H9 (cell line): ENCODE measurements around the gene TLE6. TPM values are rescaled to one million over a fixed set of nuclear protein-coding genes. Genes with fewer than 3 reads are reported as not detected.
A peak's percentile ranks its signal among the peaks of the same experiment; 100 is the strongest.

Experiments
- DNase-seq: peaks from one replicate; pipeline ENCODE4 v3.0.0-alpha.2; 2017
- H2AFZ ChIP-seq: one replicate; pipeline ENCODE4 v1.6.1; 2013; ENCODE audit warnings: mild to moderate bottlenecking, low read length, control low read depth, moderate library complexity
- H2AK5ac ChIP-seq: 2 replicates; pipeline ENCODE4 v1.6.1; 2013; ENCODE audit warnings: low read length, control low read depth, mixed read lengths; ENCODE audit not compliant: insufficient read length
- H2BK120ac ChIP-seq: one replicate; pipeline ENCODE4 v1.6.1; 2013; ENCODE audit warnings: low read depth, mild to moderate bottlenecking, low read length, control low read depth, inconsistent platforms; ENCODE audit not compliant: poor library complexity, severe bottlenecking
- H2BK12ac ChIP-seq: 2 replicates; pipeline ENCODE4 v1.6.1; 2013; ENCODE audit warnings: low read length, control low read depth, mixed read lengths, low read depth; ENCODE audit not compliant: insufficient read length
- H2BK15ac ChIP-seq: 2 replicates; pipeline ENCODE4 v1.6.1; 2013; ENCODE audit warnings: low read depth, low read length, control low read depth
- H2BK20ac ChIP-seq: one replicate; pipeline ENCODE4 v1.6.1; 2013; ENCODE audit warnings: low read depth, mild to moderate bottlenecking, low read length, control low read depth, inconsistent platforms; ENCODE audit not compliant: poor library complexity, severe bottlenecking
- H2BK5ac ChIP-seq: 2 replicates; pipeline ENCODE4 v1.6.1; 2013; ENCODE audit warnings: low read length, control low read depth, mixed read lengths; ENCODE audit not compliant: insufficient read length
- H3K14ac ChIP-seq: 2 replicates; pipeline ENCODE4 v1.6.1; 2013; ENCODE audit warnings: low read length, control low read depth; ENCODE audit not compliant: insufficient read depth
- H3K18ac ChIP-seq: 2 replicates; pipeline ENCODE4 v1.6.1; 2013; ENCODE audit warnings: low read depth, mild to moderate bottlenecking, mixed read lengths, low read length, control low read depth; ENCODE audit not compliant: insufficient read length
- H3K23ac ChIP-seq: 2 replicates; pipeline ENCODE4 v1.6.1; 2013; ENCODE audit warnings: low read length, control low read depth, mixed read lengths, low read depth; ENCODE audit not compliant: insufficient read length
- H3K23me2 ChIP-seq: 2 replicates; pipeline ENCODE4 v1.6.1; 2013; ENCODE audit warnings: low read depth, mild to moderate bottlenecking, mixed read lengths, low read length, control low read depth; ENCODE audit not compliant: insufficient read length, poor library complexity, severe bottlenecking
- H3K27ac ChIP-seq: 2 replicates; pipeline ENCODE4 v1.5.1; 2013; ENCODE audit warnings: low read length, control low read depth, mixed read lengths, low read depth; ENCODE audit not compliant: insufficient read length
- H3K27me3 ChIP-seq: 2 replicates; pipeline ENCODE4 v1.6.1; 2013; ENCODE audit warnings: low read length, control low read depth, inconsistent platforms; ENCODE audit not compliant: insufficient read depth
- H3K4ac ChIP-seq: 2 replicates; pipeline ENCODE4 v1.6.1; 2013; ENCODE audit warnings: low read depth, mild to moderate bottlenecking, control low read depth, inconsistent platforms, low read length, moderate library complexity
- H3K4me1 ChIP-seq: 2 replicates; pipeline ENCODE4 v1.6.1; 2013; ENCODE audit warnings: low read length, control low read depth, inconsistent platforms; ENCODE audit not compliant: insufficient read depth
- H3K4me2 ChIP-seq: 2 replicates; pipeline ENCODE4 v1.6.1; 2013; ENCODE audit warnings: low read length, control low read depth, mixed read lengths; ENCODE audit not compliant: insufficient read length, insufficient read depth
- H3K56ac ChIP-seq: 2 replicates; pipeline ENCODE4 v1.6.1; 2013; ENCODE audit warnings: low read depth, mild to moderate bottlenecking, mixed read lengths, low read length, control low read depth; ENCODE audit not compliant: insufficient read length
- H3K79me1 ChIP-seq: 2 replicates; pipeline ENCODE4 v1.6.1; 2013; ENCODE audit warnings: low read depth, mild to moderate bottlenecking, moderate library complexity, low read length, control low read depth, inconsistent platforms; ENCODE audit not compliant: insufficient read depth, poor library complexity, severe bottlenecking
- H3K79me2 ChIP-seq: 2 replicates; pipeline ENCODE4 v1.6.1; 2013; ENCODE audit warnings: low read length, control low read depth, inconsistent platforms; ENCODE audit not compliant: insufficient read depth
- H3K9ac ChIP-seq: 2 replicates; pipeline ENCODE4 v1.6.1; 2013; ENCODE audit warnings: low read length, control low read depth, mixed read lengths; ENCODE audit not compliant: insufficient read length; ENCODE audit errors: extremely low read depth
- H3K9me3 ChIP-seq: one replicate; pipeline ENCODE4 v1.6.1; 2013; ENCODE audit warnings: low read depth, low read length, inconsistent platforms; ENCODE audit not compliant: control insufficient read depth
- H3T11ph ChIP-seq: one replicate; pipeline ENCODE4 v1.6.1; 2013; ENCODE audit warnings: mild to moderate bottlenecking, low read length, control low read depth, inconsistent platforms
- H4K20me1 ChIP-seq: one replicate; pipeline ENCODE4 v1.6.1; 2013; ENCODE audit not compliant: control insufficient read depth, insufficient read length, insufficient read depth
- H4K5ac ChIP-seq: 2 replicates; pipeline ENCODE4 v1.6.1; 2013; ENCODE audit warnings: low read depth, mild to moderate bottlenecking, mixed read lengths, low read length, control low read depth; ENCODE audit not compliant: insufficient read length
- H4K8ac ChIP-seq: replicated peaks from 2 replicates; pipeline ENCODE4 v1.6.1; 2013; ENCODE audit warnings: low read length, control low read depth, mixed read lengths, low read depth; ENCODE audit not compliant: insufficient read length
- H4K91ac ChIP-seq: 2 replicates; pipeline ENCODE4 v1.6.1; 2013; ENCODE audit warnings: low read depth, mild to moderate bottlenecking, moderate library complexity, mixed read lengths, low read length, control low read depth; ENCODE audit not compliant: insufficient read length
- H3K27ac Mint-ChIP-seq, 3 experiments: 2 replicates in 2 of 3; 3 replicates in 1 of 3; pipeline ENCODE4 v1.8.0; 2020 to 2021; ENCODE audit warnings: mixed read lengths in 3 of 3, mild to moderate bottlenecking in 1 of 3, moderate library complexity in 1 of 3
- H3K27me3 Mint-ChIP-seq: 2 replicates; pipeline ENCODE4 v1.8.0; 2021; ENCODE audit warnings: low read depth, mild to moderate bottlenecking, moderate library complexity, mixed read lengths
- H3K36me3 Mint-ChIP-seq, 3 experiments: 2 replicates in 2 of 3; 3 replicates in 1 of 3; pipeline ENCODE4 v1.8.0; 2020 to 2021; ENCODE audit warnings: low read depth in 3 of 3, mixed read lengths in 3 of 3; ENCODE audit not compliant: insufficient read depth in 1 of 3
- H3K4me1 Mint-ChIP-seq, 2 experiments: 2 replicates each; pipeline ENCODE4 v1.8.0; 2020; ENCODE audit warnings: mixed read lengths in 2 of 2
- H3K4me3 Mint-ChIP-seq, 2 experiments: 2 replicates in 1 of 2; 3 replicates in 1 of 2; pipeline ENCODE4 v1.8.0; 2020 to 2021; ENCODE audit warnings: mild to moderate bottlenecking in 2 of 2, mixed read lengths in 2 of 2, moderate library complexity in 1 of 2
- H3K9me3 Mint-ChIP-seq, 2 experiments: 2 replicates in 1 of 2; 3 replicates in 1 of 2; pipeline ENCODE4 v1.8.0; 2020; ENCODE audit warnings: mild to moderate bottlenecking in 2 of 2, mixed read lengths in 2 of 2, moderate library complexity in 1 of 2
- CTCF ChIP-seq: fragments of 200-600 bp; sonication (generic); conservative IDR thresholded peaks from 3 replicates; pipeline ENCODE4 v1.8.0; 2021; ENCODE audit warnings: antibody characterized with exemption, mild to moderate bottlenecking
- WGBS: extraction: QIAGEN DNeasy Blood & Tissue Kit; methylation state at CpG from one replicate; pipeline ENCODE4 v1.1.7; 2013; ENCODE audit warnings: missing lambda C conversion rate, low lambda C conversion rate, mixed read lengths; ENCODE audit not compliant: insufficient read length; ENCODE audit errors: extremely low coverage; 5-methylcytosine and 5-hydroxymethylcytosine counted together
- total RNA-seq: library from RNA; stranded (reverse); gene quantifications from 2 replicates; pipeline ENCODE4 v1.2.1, GENCODE V29; 2021

Gene TLE6
- total RNA-seq, 1 experiment from 2014 or later, result 1.7 TPM

- Histone ChIP-seq H2AK5ac (no peak overlapping the region), H3K18ac (no peak overlapping the region), H3K9ac (no peak overlapping the region), H2AFZ (no peak overlapping the region), H2BK20ac (no peak overlapping the region), H4K8ac (no peak overlapping the region), H4K91ac (no peak overlapping the region), H2BK5ac (no peak overlapping the region), H3K9me3 (no peaks in the 10 kb centered on the region), H4K5ac (no peak overlapping the region), H3K23me2 (peaks cover 14% of the 10 kb centered on the region), H2BK12ac (no peak overlapping the region), H3K27ac (no peak overlapping the region), H3T11ph (no peak overlapping the region), H3K4me2 (no peak overlapping the region), H3K56ac (no peak overlapping the region), H3K4me1 (peaks cover 5% of the 10 kb centered on the region; the same call in 1 of the 2 replicates), H3K79me2 (no peaks in the 10 kb centered on the region), H2BK120ac (no peak overlapping the region), H3K27me3 (no peaks in the 10 kb centered on the region), H3K23ac (no peak overlapping the region), H2BK15ac (no peak overlapping the region), H3K4ac (no peak overlapping the region), H3K14ac (no peak overlapping the region), H4K20me1 (no peaks in the 10 kb centered on the region), H3K79me1 (no peaks in the 10 kb centered on the region)
- peaks cover 0 to 7% of the 10 kb centered on the region in 2 experiments; a peak in 2 of 5 replicates for H3K9me3 Mint-ChIP-seq
- WGBS, result no CpG with 5 or more reads among the region's 5 CpGs
- peaks cover 77% of the 10 kb centered on the region for H3K27me3 Mint-ChIP-seq
- no peak for DNase-seq
- no peak overlapping the region for H3K27ac Mint-ChIP-seq
- TF ChIP-seq CTCF, result no peak
- H3K36me3 Mint-ChIP-seq, result no peaks in the 10 kb centered on the region
- H3K4me1 Mint-ChIP-seq, result peaks cover 27 to 50% of the 10 kb centered on the region in 2 experiments
- H3K4me3 Mint-ChIP-seq, result peak overlapping the region in 1 of 2 experiments; percentile 48; a peak in 1 of 5 replicates
Measured at GRCh38 chr19:3038214-3038613, 60.9 kb downstream of the TLE6 start.
